NOMO-1 treated with dmso at 0.1 percent for 144 hours (cell line): Measurements from ENCODE around the gene FOXI2.

Experiments
- DNase-seq: peaks from one replicate; lab custom pipeline; 2025; ENCODE audit not compliant: unreplicated experiment; lab: John Stamatoyannopoulos, UW

FOXI2 gene

GRCh38 chr10:127740596-127740995 is 3.6 kb downstream of the FOXI2 start:
- no peak for DNase-seq

- DNase-seq: no peak
Measured at GRCh38 chr10:127743205-127743604, 6.2 kb downstream of the FOXI2 start.

- DNase-seq: no peak
Measured at GRCh38 chr10:127744956-127745355, 8.0 kb downstream of the FOXI2 start.

- DNase-seq: no peak
Measured at GRCh38 chr10:127745861-127746260, 8.9 kb downstream of the FOXI2 start.

GRCh38 chr10:127755753-127756152 is 18.8 kb downstream of the FOXI2 start:
- no peak for DNase-seq

GRCh38 chr10:127756264-127756663 is 19.3 kb downstream of the FOXI2 start:
- DNase-seq: no peak

GRCh38 chr10:127757033-127757432 is 20.0 kb downstream of the FOXI2 start:
- DNase-seq: no peak

- DNase-seq: no peak
Measured at GRCh38 chr10:127759276-127759675, 22.3 kb downstream of the FOXI2 start.

- DNase-seq: no peak
Measured at GRCh38 chr10:127762925-127763324, 25.9 kb downstream of the FOXI2 start.

- no peak for DNase-seq
Measured at GRCh38 chr10:127774766-127775559, 38.0 kb downstream of the FOXI2 start.

GRCh38 chr10:127776816-127777215 is 39.8 kb downstream of the FOXI2 start:
- no peak for DNase-seq

GRCh38 chr10:127781412-127781811 is 44.4 kb downstream of the FOXI2 start:
- no peak for DNase-seq

GRCh38 chr10:127787873-127788272 is 50.9 kb downstream of the FOXI2 start:
- no peak for DNase-seq

- no peak for DNase-seq
Measured at GRCh38 chr10:127790066-127790624, 53.2 kb downstream of the FOXI2 start.
